A549 treated with dexamethasone at 1 μM for 4 hours (cell line): ENCODE data around the gene B3GALT4. TPM values are rescaled to one million over a fixed set of nuclear protein-coding genes. Genes with fewer than 3 reads are reported as not detected.

Experiments used
- total RNA-seq: library from RNA; stranded (reverse); fragments of 200-300 nt; extraction: Qiagen RNA extraction; gene quantifications from 5 replicates; pipeline ENCODE4 v1.2.3, GENCODE V29; 2022

The B3GALT4 gene
- 0.44 to 0.85 TPM (median 0.71 TPM) in 5 replicates for total RNA-seq

DNA sequence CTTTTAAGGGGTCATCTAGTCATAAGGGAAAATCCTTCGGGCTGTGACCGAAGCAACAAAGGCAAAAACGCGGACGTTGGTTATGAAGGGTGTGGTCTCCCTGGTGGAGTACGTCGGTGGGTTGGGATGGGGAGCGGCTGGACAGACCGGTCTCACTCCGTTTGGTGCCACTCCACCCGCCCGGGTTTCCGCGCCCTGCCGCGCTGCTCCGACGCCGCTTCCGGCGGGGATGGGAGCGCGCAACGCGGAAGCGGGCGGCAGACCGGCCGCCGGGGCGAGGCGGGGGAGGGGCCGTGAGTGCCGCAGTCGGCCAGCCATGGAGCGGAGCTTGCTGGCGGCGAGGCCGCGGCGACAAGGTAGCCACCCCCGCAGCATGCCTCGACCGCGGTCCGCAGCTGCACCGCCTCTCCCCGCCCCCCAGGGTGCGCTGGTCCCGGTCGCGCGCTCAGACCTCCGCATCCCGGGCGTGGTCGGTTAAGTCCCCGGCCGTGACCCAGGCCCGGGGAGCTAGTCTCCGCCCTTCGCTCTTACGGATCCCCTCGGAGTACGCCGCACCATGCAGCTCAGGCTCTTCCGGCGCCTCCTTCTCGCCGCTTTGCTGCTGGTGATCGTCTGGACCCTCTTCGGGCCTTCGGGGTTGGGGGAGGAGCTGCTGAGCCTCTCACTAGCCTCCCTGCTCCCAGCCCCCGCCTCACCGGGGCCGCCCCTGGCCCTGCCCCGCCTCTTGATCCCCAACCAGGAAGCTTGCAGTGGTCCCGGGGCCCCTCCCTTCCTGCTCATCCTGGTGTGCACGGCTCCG, at the start of gene B3GALT4:
B3GALT4 (plus strand) TSS at position 260 of the 799 bp plus-strand sequence; CDS start at position 557, 297 bp downstream.

DNA sequence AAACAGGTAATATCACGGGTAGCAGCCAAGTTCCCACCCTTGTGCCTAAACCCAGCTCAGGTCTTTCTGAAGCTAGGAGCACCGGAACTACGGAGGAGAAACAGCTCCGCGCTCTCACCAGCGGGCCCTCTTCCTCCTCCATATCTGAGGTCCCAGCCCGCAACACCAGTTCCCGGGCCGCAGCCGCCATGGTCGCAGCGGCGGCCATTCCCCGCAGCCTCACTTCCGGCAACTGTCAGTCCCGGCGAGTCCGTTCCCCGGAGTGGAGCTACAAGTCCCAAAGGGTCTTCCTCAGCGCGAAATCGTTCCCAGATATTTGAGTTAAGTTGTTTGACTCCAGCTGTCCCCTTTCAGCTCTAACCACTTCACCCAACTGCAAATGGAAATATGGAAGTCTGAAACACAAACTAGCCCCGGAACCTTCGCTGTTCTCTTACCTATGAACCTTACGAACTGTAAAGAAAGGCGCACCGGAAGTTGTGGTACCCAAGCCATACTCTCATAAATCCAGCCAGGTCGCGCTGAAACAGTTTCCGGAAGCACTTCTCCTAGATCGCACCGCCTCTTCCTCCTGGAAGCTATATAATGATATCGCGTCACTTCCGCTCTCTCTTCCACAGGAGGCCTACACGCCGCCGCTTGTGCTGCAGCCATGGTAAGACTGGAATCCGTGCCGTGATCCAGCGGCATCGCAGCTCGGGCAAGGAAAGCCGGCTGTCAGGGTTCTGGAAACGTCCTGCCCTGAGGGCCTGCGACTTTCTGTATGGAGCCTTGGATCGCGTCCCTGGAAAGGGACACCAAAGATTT, 5.3 kb upstream of the B3GALT4 start, which contains the start of the genes RPS18 and VPS52:
RPS18 (plus strand) TSS at position 608 of the 807 bp plus-strand sequence; CDS start at position 653, 45 bp downstream.
VPS52 (minus strand) TSS at position 409 of the 807 bp plus-strand sequence; CDS start at position 208, 201 bp downstream.

GRCh38 chr6:33288921-33289783, 12.2 kb downstream of the B3GALT4 start, which contains the start of the genes PFDN6 and WDR46:
PFDN6 (plus strand) TSS chr6:33289601; CDS start chr6:33289857, 256 bp downstream.
WDR46 (minus strand) TSS chr6:33289239; CDS start chr6:33289170, 69 bp downstream.

GRCh38 chr6:33298773-33299236, 21.9 kb downstream of the B3GALT4 start, which contains the start of gene RGL2:
RGL2 (minus strand) TSS chr6:33298942; CDS start chr6:33298610, 332 bp downstream.

GRCh38 chr6:33313709-33314514, 37.0 kb downstream of the B3GALT4 start, which contains the start of gene TAPBP:
TAPBP (minus strand) TSS chr6:33314078; CDS start chr6:33314041, 37 bp downstream.

GRCh38 chr6:33317669-33318425, 40.9 kb downstream of the B3GALT4 start, which contains the start of gene ZBTB22:
ZBTB22 (minus strand) TSS chr6:33317744; CDS start chr6:33316916, 828 bp downstream.

Other genes with a start within 250 kb of the B3GALT4 start
- gene HLA-DPA1, start 203.5 kb upstream of the B3GALT4 start, total RNA-seq = 0.09 to 0.11 TPM in 2 of 5 replicates, not detected in the others
- not detected in 5 replicates for gene HLA-DPB1, start 201.1 kb upstream of the B3GALT4 start, total RNA-seq
- gene COL11A2, start 84.7 kb upstream of the B3GALT4 start, total RNA-seq = 0.51 to 0.91 TPM (median 0.81 TPM) in 5 replicates
- 16.1 to 20.8 TPM (median 19.2 TPM) in 5 replicates for gene RXRB, start 76.5 kb upstream of the B3GALT4 start, total RNA-seq
- gene SLC39A7, start 76.3 kb upstream of the B3GALT4 start, total RNA-seq = 103 to 110 TPM (median 108 TPM) in 5 replicates
- 12.2 to 14.2 TPM (median 13.3 TPM) in 5 replicates for gene HSD17B8, start 72.5 kb upstream of the B3GALT4 start, total RNA-seq
- 21.2 to 24.5 TPM (median 23.0 TPM) in 5 replicates for gene RING1, start 68.6 kb upstream of the B3GALT4 start, total RNA-seq
- 14.2 to 19.1 TPM (median 17.5 TPM) in 5 replicates for gene VPS52, start 5.2 kb upstream of the B3GALT4 start, total RNA-seq
- 2,103 to 2,754 TPM (median 2,159 TPM) in 5 replicates for gene RPS18, start 5.0 kb upstream of the B3GALT4 start, total RNA-seq
- gene WDR46, start 12.1 kb downstream of the B3GALT4 start, total RNA-seq = 47.9 to 56.2 TPM (median 52.0 TPM) in 5 replicates
- 100 to 141 TPM (median 110 TPM) in 5 replicates for gene PFDN6, start 12.5 kb downstream of the B3GALT4 start, total RNA-seq
- 8.6 to 14.7 TPM (median 12.5 TPM) in 5 replicates for gene RGL2, start 21.8 kb downstream of the B3GALT4 start, total RNA-seq
- gene TAPBP, start 37.0 kb downstream of the B3GALT4 start, total RNA-seq = 33.4 to 52.9 TPM (median 47.7 TPM) in 5 replicates
- gene ZBTB22, start 40.6 kb downstream of the B3GALT4 start, total RNA-seq = 2.3 to 3.4 TPM (median 2.9 TPM) in 5 replicates
- 34.5 to 37.5 TPM (median 36.6 TPM) in 5 replicates for gene DAXX, start 45.8 kb downstream of the B3GALT4 start, total RNA-seq
- gene KIFC1, start 114.7 kb downstream of the B3GALT4 start, total RNA-seq = 35.6 to 45.1 TPM (median 44.0 TPM) in 5 replicates
- gene PHF1, start 133.9 kb downstream of the B3GALT4 start, total RNA-seq = 10.9 to 17.3 TPM (median 15.4 TPM) in 5 replicates
- 167 to 223 TPM (median 192 TPM) in 5 replicates for gene CUTA, start 141.0 kb downstream of the B3GALT4 start, total RNA-seq
- gene SYNGAP1, start 142.9 kb downstream of the B3GALT4 start, total RNA-seq = 2.4 to 9.2 TPM (median 4.1 TPM) in 5 replicates
- 10.7 to 12.4 TPM (median 12.1 TPM) in 5 replicates for gene ZBTB9, start 177.5 kb downstream of the B3GALT4 start, total RNA-seq